Endothelial cell of umbilical vein (primary cell): ENCODE results near the gene ZNF462. TPM values are rescaled to one million over a fixed set of nuclear protein-coding genes. Genes with fewer than 3 reads are reported as not detected.

ENCODE experiments used
- BruUV-seq: library from RNA; stranded (reverse); fragments of 400-500 nt; replicated peaks from 2 replicates; lab custom pipeline; 2021; lab: Mats Ljungman, UMichigan
- CTCF ChIA-PET: fragments of 300-600, 350-600 bp; sonication (Branson Sonifier 250); formaldehyde crosslinking; loops from one replicate; lab custom pipeline; 2021; ENCODE audit warnings: antibody characterized with exemption, inconsistent platforms; lab: Charles Lee
- POLR2A ChIA-PET: fragments of 300-600, 350-600 bp; sonication (Branson Sonifier 250); formaldehyde crosslinking; loops from one replicate; lab custom pipeline; 2021; ENCODE audit warnings: antibody characterized with exemption, inconsistent platforms; lab: Charles Lee
- DNase-seq: peaks from one replicate; pipeline ENCODE4 v3.0.0-alpha.2; 2011; ENCODE audit warnings: low read depth, low spot score
- FAIRE-seq: peaks from 2 replicates; lab custom pipeline; 2011; peaks lifted over from hg19 to GRCh38; lab: Jason Lieb, UNC
- H2AFZ ChIP-seq: 2 replicates; pipeline ENCODE4 v1.6.0; 2012; ENCODE audit warnings: low read depth, low read length, control low read depth, inconsistent platforms
- H3K27ac ChIP-seq: 2 replicates; pipeline ENCODE4 v1.5.1; 2011; ENCODE audit warnings: low read depth, mild to moderate bottlenecking, control low read depth, low read length, moderate library complexity; ENCODE audit not compliant: insufficient read depth
- H3K27me3 ChIP-seq, 2 experiments: 2 replicates each; pipeline versions ENCODE4 v1.6.0 to v1.6.1; 2011; ENCODE audit warnings: low read length in 2 of 2, mixed read lengths in 1 of 2; ENCODE audit not compliant: control insufficient read depth in 2 of 2, insufficient read depth in 2 of 2
- H3K36me3 ChIP-seq, 2 experiments: 2 replicates in 1 of 2; 3 replicates in 1 of 2; pipeline ENCODE4 v1.5.1; 2011; ENCODE audit warnings: low read length in 2 of 2, mild to moderate bottlenecking in 1 of 2, moderate library complexity in 1 of 2; ENCODE audit not compliant: control insufficient read depth in 2 of 2, insufficient read depth in 2 of 2; ENCODE audit errors: extremely low read depth in 1 of 2
- H3K4me1 ChIP-seq: 3 replicates; pipeline ENCODE4 v1.5.1; 2011; ENCODE audit warnings: mild to moderate bottlenecking, low read length; ENCODE audit not compliant: control insufficient read depth, insufficient read depth; ENCODE audit errors: extremely low read depth
- H3K4me2 ChIP-seq: 2 replicates; pipeline ENCODE4 v1.6.1; 2011; ENCODE audit warnings: low read length, control low read depth, mixed read lengths; ENCODE audit not compliant: insufficient read depth
- H3K4me3 ChIP-seq, 3 experiments: fragments of 200-600 bp in 1 of 3; sonication (generic), shearing (Covaris generic) in 1 of 3; replicated peaks in 1 of 3; 2 replicates each; pipeline ENCODE4 v1.5.1; 2011 to 2016; ENCODE audit warnings: control low read depth in 3 of 3, low read length in 3 of 3, mild to moderate bottlenecking in 2 of 3, inconsistent platforms in 1 of 3, low read depth in 1 of 3, moderate library complexity in 1 of 3; ENCODE audit not compliant: insufficient read depth in 1 of 3
- H3K79me2 ChIP-seq: 2 replicates; pipeline ENCODE4 v1.6.0; 2012; ENCODE audit warnings: low read length, inconsistent platforms; ENCODE audit not compliant: control insufficient read depth, insufficient read depth
- H3K9ac ChIP-seq: replicated peaks from 2 replicates; pipeline ENCODE3; 2011; ENCODE audit warnings: low read length, control low read depth; ENCODE audit not compliant: insufficient read depth; ENCODE audit errors: extremely low read depth
- H3K9me1 ChIP-seq: replicated peaks from 3 replicates; pipeline ENCODE4 v1.6.0; 2011; ENCODE audit warnings: mild to moderate bottlenecking, low read length; ENCODE audit not compliant: control insufficient read depth, insufficient read depth; ENCODE audit errors: extremely low read depth
- H3K9me3 ChIP-seq: replicated peaks from 2 replicates; pipeline ENCODE4 v1.5.1; 2012; ENCODE audit warnings: low read length, inconsistent platforms; ENCODE audit not compliant: control insufficient read depth, insufficient read depth
- H4K20me1 ChIP-seq: replicated peaks from 2 replicates; pipeline ENCODE3; 2011; ENCODE audit warnings: mild to moderate bottlenecking, low read length; ENCODE audit not compliant: control insufficient read depth, insufficient read depth; ENCODE audit errors: extremely low read depth
- CTCF ChIP-seq, 2 donors: IDR thresholded peaks; 1 replicate in 1 of 2; 2 replicates in 1 of 2; pipeline ENCODE4 v1.5.1; 2011; ENCODE audit warnings: low read length in 2 of 2, mild to moderate bottlenecking in 2 of 2, moderate library complexity in 2 of 2, control low read depth in 1 of 2, inconsistent platforms in 1 of 2, low read depth in 1 of 2; ENCODE audit not compliant: insufficient read depth in 1 of 2; ENCODE audit errors: extremely low read depth in 1 of 2
- EZH2 ChIP-seq: IDR thresholded peaks from 2 replicates; pipeline ENCODE4 v1.6.1; 2012; ENCODE audit warnings: borderline replicate concordance, low read depth, mild to moderate bottlenecking, moderate library complexity, low read length, inconsistent platforms; ENCODE audit not compliant: severe bottlenecking
- FOS ChIP-seq: IDR thresholded peaks from 2 replicates; pipeline ENCODE4 v1.6.1; 2011; ENCODE audit warnings: mild to moderate bottlenecking, low read length, moderate library complexity, borderline replicate concordance; ENCODE audit not compliant: insufficient read depth
- GATA2 ChIP-seq: IDR thresholded peaks from 2 replicates; pipeline ENCODE4 v1.7.0; 2011; ENCODE audit warnings: low read depth, mild to moderate bottlenecking, moderate library complexity, mixed read lengths, low read length; ENCODE audit not compliant: insufficient read length, insufficient read depth
- JUN ChIP-seq: IDR thresholded peaks from 2 replicates; pipeline ENCODE4 v1.6.1; 2011; ENCODE audit warnings: borderline replicate concordance, low read depth; ENCODE audit not compliant: insufficient read length, insufficient read depth
- MAX ChIP-seq: IDR thresholded peaks from 2 replicates; pipeline ENCODE4 v1.6.1; 2011; ENCODE audit not compliant: insufficient read depth, insufficient read length
- MYC ChIP-seq: IDR thresholded peaks from one replicate; pipeline ENCODE4 v1.6.1; 2011; ENCODE audit warnings: mild to moderate bottlenecking, low read depth, low read length
- POLR2A ChIP-seq: IDR thresholded peaks from 2 replicates; pipeline ENCODE4 v1.6.1; 2012; ENCODE audit warnings: low read depth, mild to moderate bottlenecking, control low read depth, low read length
- POLR2AphosphoS5 ChIP-seq: IDR thresholded peaks from 2 replicates; pipeline ENCODE4 v1.6.1; 2012; ENCODE audit warnings: low read depth, mild to moderate bottlenecking, control low read depth, low read length, moderate library complexity; ENCODE audit not compliant: insufficient read depth
- dilution Hi-C: fragments of 300-500 bp; cut with MboI; formaldehyde crosslinking; loops from one replicate; pipeline ENCODE4 v1.15.0; 2019; ENCODE audit warnings: low sequenced_read_pairs; ENCODE audit not compliant: extremely low pct_ligation_motif_present
- intact Hi-C: fragments of 100-400 bp; cut with micrococcal nuclease; formaldehyde crosslinking; loops from one replicate; pipeline ENCODE4 v1.10.0; 2022
- polyA plus RNA-seq, 4 experiments: library from polyadenylated mRNA; depleted of rRNA in 3 of 4; stranded (reverse) in 3 of 4; unstranded in 1 of 4; fragments of >200 nt; gene quantifications; 2 replicates each; pipeline versions ENCODE4 v1.2.1 to v1.2.3, GENCODE V29; 2011 to 2012; ENCODE audit warnings: missing spikeins in 1 of 4
- total RNA-seq: library from RNA; stranded (reverse); gene quantifications from 2 replicates; pipeline ENCODE4 v1.2.3, GENCODE V29; 2021

The ZNF462 gene
- total and polyA plus RNA-seq, 2 donors (not counting 3 experiments of a cell fraction or from before 2014, with no cell fraction given), result 6.2 to 24.7 TPM

GRCh38 chr9:107029146-107029545 is 166.2 kb downstream of the ZNF462 start:
- H3K4me1 ChIP-seq, result no peaks in the 10 kb centered on the region
- H2AFZ ChIP-seq, result no peak overlapping the region
- no peak for TF ChIP-seq POLR2A
- TF ChIP-seq CTCF (IDR thresholded peaks at IDR 0.05; ENCODE audit: extremely low read depth in 1 of 2, insufficient read depth in 1 of 2, low read depth in 1 of 2, low read length in 2 of 2), result no peak
- no peak for TF ChIP-seq MAX
- TF ChIP-seq JUN, result no peak
- no peak for TF ChIP-seq MYC
- no peak for TF ChIP-seq GATA2
- no peak for TF ChIP-seq EZH2
- TF ChIP-seq FOS, result no peak
- TF ChIP-seq POLR2AphosphoS5, result no peak
- POLR2A ChIA-PET, result no interaction called here
- dilution Hi-C loops, result no loop called here
- no peak overlapping the region for H3K27ac ChIP-seq
- no peaks in the 10 kb centered on the region for H3K9me3 ChIP-seq
- peaks cover 0 to 3% of the 10 kb centered on the region in 2 experiments for H3K27me3 ChIP-seq
- no peaks in the 10 kb centered on the region for H3K36me3 ChIP-seq
- no peaks in the 10 kb centered on the region for H3K9me1 ChIP-seq
- intact Hi-C loops, result no loop called here
- no peak for DNase-seq
- H3K4me3 ChIP-seq, result no peak overlapping the region
- no peak overlapping the region for H3K4me2 ChIP-seq
- H4K20me1 ChIP-seq, result no peaks in the 10 kb centered on the region
- FAIRE-seq, result no peak
- no peak overlapping the region for H3K9ac ChIP-seq
- no peaks in the 10 kb centered on the region for H3K79me2 ChIP-seq
- CTCF ChIA-PET, result interaction anchor here (1.7 kb wide), 1 partner anchor 12 kb away, joined by 5 read pairs; no protein-coding TSS in a partner anchor
- BruUV-seq, result no TSS peak
